Activated CD4-positive, alpha-beta T cell treated with anti-CD3 and anti-CD28 coated beads for 24 hours (primary cell): ENCODE results near the gene C3orf20.

ENCODE experiments used
- DNase-seq, 2 donors: peaks; one replicate each; pipeline ENCODE4 v3.0.0-alpha.2; 2020; ENCODE audit warnings: low read depth in 2 of 2

The C3orf20 gene

DNA sequence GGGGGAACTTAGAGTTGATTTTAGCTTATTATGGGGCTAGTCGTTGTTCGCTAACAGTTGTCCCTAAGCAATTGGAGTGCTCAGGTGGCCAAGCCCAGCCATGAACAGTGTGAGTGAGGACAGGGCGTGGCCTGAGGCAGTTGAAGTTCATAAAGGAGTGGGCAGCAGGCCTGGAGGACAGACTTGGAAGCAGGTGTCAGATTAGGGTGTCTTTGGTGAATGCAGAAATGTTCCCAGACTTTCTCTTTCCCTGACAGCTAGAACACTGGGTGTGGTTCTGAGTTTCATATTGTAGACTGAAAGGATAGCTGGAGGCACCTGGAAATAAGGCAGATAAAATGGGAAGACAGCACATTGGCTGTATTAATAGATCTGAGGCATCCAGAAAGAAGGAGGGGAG, 84.0 kb downstream of the C3orf20 start:
- DNase-seq = no peak

DNA sequence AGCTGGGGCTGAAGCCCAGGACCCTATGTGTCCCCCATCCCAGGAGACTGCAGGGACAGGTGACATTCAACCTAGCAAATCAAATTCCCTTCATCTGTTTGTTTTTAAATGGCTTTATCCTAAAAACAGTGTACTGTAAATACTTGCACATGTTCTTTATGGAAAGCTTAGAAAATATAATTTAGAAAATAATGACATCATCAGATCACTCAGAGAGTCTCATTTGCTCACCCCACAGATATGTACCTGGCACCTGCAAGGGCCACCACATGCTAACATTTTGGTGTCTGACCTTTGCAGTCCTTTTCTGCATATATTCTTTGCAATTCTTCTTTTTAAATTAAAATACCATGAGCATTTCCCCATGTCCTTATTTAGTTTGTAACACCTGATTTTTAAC, 85.2 kb downstream of the C3orf20 start:
- DNase-seq = no peak

DNA sequence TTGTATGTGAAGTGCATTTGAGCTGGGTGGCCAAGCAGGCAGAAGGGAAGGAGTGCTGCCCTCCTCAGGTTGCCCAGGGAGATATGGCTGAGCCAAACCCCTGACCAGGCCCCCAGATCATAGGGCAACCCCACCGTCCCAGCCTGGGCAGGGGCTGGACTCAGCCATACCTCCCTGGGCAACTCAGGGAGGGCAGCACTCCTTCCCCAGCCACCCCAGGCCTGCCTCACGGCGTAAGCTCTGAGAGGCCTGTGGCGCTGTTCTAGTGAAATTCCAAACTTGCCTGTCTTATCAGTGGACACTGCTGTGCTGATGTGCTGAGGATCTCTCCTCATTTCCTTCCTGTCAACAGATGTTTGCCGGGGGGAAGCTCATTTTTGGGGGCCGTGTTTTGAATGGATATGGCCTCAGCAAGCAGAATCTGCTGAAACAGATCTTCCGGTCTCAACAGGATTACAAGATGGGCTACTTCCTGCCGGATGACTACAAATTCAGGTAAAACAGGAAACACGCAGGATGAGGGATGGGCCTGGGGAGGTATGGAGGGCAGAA, 86.3 kb downstream of the C3orf20 start:
- DNase-seq = no peak

DNA sequence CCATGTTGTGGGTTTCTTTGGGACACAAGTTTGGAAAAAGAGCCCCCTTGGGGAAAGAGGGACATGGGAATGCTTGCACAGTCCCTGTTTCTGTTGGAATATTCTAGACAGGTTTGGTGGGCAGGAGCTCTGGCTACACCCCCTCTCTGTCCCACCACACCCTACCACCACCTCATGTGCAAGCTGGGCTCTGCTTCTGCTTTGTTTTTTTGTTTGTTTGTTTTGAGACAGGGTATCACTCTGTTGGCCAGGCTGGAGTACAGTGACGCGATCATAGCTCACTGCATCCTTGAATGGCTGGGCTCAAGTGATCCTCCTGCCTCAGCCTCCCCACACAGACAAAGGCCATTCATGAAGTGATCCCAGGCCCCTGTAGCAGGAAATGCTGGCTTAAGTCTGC, 86.9 kb downstream of the C3orf20 start:
- no peak for DNase-seq

DNA sequence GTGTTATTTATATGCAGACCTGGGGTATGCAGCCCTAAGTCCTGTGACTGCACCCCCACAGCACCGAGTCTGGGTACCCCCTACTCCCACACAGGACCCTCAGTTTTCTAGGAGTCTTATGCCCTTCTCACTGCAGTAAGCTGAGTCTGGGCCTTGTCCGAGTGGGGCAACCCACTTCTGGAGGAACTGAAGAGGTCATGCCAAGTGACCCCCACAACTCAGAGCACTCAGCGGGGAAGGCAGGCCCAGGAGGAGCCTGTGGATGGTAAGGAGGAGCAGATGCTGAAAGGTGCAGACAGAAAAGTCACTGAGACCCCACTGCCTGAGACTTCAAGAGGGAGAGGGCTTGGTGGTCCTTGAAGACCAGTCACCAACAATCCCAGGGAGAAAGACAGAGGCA, 87.8 kb downstream of the C3orf20 start:
- DNase-seq = no peak

DNA sequence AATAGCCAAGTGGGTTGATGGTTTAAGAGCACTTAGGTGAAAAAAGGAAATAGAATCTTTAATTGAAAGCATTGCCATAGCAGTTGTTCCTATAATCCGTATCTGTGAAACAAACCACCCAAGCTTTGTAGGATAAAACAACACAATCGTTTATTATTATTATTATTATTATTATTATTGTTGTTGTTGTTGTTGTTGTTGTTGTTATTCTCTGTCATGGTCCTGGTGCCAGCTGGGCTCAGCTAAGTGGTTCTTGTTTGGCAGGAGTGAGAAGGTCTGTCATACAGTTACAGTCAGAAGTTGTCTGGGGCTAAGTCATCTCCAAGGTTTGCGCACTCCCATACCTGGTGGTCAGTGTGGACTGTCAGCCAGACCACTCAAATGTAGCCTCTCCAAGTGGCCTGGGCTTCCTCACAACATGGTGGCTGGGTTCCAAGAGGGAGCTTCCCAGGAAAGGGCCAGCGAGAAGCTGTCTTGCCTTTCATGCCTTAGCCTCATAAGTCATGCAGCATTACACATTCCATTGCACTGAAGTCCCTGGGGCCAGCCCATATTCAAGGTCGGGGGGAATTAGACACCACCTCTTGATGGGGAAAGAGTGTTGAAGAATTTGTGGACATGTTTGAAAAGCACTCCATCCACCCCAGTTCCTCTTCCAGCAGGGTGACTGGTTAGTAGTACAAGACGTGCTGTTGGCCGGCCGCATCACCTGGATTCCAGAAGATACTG, 89.6 kb downstream of the C3orf20 start:
- no peak for DNase-seq

DNA sequence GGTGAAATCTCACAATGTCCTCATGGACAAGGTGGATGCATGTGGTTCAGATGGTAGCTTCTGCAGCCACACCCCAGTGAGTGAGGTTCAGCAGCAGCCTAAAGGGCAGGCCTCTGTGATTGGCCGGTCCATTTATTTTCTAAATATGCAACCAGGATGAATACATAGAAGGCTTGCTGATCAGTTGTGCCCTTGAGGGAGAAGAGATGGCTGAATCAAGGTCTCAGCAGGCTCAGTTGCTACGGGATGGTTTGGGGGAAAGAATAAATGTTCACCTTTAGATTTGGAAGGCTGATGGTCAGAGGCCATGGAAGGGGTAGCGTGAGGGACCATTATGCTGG, 90.1 kb downstream of the C3orf20 start:
- no peak for DNase-seq

DNA sequence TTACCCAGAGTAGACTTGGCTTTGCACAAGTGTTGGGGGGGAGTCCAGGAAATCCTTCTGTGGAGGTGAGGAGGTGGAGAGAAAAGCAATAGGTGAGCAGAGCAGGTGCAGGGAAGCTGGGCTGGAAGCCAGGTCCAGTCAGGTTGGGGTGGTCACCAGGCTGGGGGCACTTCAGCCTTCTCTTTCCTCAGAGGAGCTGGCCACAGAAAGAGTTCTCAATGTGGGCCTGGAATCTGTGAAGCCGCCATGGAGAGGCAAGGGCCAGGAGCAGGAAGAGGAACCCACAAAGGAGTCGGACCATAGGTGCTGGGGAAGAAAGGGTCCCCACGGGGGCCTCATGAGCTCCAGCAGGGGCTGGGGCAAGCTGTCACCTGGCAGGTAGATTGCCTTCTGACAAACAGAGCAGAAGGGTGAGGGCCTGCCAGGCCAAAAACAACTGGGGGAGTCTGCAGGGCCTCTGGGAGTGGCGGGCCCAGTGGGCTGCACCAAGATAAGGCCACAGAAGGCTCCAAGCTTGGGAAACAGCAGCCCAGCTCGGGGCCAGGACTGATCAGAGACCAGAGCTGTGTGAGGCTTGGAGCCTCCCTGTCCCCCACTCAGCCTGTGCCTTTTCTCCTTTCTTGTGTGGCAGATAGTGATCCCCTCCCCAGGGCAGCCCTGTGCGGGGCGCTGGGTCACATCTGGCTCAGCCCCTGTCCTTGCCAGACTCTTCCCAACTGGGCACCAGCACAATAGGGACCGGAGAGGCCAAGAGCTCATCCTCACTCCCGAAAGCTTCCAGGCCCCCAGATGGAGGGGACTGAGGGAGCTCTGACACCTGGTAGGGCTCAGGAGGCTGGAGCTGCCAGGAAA, 90.9 kb downstream of the C3orf20 start:
- no peak for DNase-seq

DNA sequence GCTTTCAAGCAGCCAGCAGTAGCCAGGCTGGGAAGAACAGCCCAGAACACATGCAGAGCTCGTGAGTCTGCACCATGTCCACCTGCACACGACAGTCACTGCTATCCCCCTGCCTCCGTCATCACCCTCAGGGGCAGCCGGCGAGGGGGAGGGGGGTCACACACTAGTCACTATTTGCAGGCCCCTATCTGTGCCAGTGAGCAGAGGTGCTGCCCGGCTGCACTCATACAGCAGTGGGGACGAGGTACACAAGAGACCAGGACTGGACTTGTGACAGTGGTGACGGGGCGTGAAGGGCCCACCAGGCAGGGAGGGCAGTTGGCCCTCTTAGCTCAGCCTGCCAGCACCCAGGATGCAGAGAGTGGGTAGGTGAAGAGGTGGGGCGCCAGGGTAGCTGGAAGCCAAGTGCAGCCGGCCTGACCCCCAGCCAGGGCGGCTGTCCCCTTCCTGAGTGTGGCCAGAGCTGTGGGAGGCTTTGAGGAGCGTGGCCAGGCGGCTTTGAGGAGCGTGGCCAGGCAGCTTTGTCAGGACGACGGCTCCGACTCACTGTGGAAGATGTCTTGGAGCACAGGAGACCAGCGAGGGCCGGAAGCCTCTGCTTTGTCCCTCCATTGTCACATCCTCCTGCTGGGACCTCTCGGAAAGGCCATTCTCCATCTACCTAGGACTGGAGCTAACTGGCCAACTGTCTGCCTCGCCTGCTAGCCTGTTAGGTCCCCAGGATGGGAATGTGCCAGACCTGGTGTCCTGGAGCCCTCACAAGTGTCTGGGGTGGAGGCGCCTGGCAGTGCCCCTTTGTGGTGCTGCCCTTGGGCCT, 91.7 kb downstream of the C3orf20 start:
- no peak for DNase-seq

DNA sequence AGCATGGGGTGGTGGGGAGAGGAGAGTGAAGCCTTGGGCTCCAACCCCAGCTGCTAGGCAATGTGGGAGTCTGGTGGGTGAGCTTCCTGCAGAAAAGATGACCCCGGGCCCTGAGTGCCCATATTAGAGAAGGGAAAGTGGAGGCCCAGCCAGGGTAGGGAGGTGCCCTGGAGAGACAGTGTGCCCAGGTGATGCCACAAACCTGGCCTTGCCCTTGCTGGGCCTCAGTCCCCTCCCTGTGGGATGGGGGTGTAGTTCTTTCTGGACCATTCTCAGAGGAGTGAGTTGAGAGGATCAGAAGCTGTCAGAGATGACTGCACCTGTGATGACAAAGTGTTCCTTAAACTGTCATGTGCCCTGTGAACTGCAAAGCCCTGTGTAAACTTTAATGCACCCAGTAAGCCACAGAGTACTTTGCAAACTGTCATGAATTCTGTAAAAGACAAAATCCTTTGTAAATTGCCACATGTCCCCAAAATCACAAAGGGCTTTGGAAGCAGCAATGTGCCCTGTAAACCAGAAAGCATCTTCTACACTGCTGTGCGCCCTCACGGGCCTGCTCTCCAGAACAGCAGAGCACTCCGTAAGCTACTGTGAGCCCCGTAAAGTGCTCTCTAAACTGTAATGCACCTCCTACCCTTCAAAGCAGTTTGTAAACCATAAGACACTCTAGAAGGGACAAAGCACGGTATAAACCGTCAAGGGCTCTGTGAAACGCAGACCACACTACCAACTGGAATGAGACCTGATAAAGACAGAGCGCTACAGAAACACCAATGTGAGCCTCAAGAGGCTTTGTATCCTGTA, 92.5 kb downstream of the C3orf20 start:
- no peak for DNase-seq

DNA sequence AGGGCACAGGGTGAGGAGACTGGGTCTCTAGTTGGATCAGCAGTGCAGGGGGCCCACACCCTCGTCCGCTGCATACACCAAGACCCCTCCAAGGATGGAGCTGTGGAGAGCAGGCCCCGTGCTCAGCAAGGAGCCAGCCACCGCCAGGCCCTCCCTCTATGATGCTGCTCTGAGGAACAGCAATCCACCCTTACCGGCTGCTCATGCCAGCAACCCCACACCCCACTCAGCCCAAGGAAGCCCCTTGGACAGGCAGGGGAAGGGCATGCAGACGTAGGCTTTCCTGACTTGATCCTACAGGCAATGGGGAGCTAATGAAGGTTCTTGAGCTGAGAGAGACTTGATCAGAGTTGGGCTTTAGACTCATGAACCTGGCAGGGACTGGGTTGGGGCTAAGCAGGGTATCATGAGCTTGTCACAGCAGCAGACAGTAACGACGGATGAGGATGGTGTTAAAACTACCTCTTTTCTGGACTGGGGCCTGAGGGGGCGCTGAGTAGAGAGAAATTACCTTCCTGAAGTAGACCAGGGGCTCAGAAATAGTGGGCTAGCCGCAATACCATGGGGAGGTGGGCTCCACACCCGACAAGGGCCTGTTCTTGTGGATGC, 93.3 kb downstream of the C3orf20 start:
- no peak for DNase-seq

DNA sequence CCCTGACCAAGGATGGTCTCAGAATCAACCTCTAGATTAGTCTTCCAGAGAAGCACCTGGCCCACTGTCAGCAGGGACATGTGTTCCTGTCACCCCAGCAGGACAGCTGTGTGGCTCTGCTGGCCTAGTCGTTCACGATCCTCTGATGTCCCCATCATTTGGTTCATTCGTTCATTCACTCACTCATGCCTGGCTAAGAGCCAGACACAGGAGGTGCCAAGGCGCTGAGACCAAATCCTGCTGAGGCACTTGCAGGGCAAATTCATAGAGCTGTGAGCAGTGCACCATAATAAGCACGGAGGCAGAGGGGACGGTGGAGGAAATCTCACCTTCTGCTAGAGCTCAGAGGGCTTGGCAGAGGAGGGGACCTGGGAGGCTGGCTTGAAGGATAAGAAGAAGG, 93.9 kb downstream of the C3orf20 start:
- no peak for DNase-seq

DNA sequence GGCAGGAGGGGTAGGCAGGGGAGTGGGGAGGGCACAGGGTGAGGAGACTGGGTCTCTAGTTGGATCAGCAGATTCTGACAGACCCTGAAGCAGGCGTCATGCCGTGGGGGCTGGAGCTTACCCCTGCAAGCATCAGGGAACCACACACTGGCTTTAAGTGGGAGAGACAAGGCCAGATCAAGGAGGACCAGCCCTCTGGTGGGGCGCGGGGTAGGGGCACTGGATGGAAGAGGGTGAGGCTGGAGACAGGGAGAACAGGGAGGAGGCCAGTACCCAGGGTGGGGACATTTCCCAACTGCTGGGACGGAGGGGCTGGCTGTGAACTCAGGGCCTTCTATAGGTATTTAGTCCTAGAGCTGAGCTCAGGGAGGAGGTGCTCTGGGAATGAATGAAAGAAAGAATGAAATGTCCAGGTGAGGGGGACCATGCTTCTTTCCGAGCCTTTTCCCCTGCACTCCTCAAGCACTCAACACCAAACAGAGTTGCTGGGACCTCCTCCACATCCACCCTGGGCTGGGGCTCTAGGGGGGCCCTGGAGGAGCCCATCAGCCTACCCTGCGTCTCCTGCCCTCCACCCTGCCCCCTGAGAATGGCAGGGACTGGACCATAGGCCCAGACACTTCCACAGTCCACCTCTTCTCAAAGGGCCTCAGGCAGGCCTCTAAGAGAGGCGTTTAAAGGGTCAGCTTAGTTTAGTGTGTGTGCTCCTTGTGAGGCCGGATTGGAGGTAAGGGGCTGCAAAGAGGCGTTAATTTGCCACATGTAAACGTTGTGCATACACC, 94.8 kb downstream of the C3orf20 start:
- no peak for DNase-seq

DNA sequence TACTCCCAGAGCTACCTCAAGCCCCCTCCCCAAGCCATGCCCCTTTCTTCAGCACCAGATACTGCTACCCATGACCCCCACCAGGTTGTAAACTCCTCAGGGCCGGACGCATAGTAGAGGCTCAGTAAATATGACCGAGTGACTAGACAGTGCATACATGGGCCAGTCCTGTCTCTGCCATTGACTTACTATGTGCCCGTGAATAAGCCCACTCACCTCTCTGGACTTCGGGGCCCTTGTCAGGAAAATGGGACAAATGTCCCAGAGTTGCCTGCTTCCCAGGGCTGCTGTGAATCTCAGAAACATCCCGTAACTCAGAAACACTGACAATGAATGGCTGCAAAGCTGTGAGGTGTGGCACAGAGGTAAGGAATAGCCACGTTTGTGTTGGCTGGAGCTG, 95.7 kb downstream of the C3orf20 start:
- DNase-seq = no peak

DNA sequence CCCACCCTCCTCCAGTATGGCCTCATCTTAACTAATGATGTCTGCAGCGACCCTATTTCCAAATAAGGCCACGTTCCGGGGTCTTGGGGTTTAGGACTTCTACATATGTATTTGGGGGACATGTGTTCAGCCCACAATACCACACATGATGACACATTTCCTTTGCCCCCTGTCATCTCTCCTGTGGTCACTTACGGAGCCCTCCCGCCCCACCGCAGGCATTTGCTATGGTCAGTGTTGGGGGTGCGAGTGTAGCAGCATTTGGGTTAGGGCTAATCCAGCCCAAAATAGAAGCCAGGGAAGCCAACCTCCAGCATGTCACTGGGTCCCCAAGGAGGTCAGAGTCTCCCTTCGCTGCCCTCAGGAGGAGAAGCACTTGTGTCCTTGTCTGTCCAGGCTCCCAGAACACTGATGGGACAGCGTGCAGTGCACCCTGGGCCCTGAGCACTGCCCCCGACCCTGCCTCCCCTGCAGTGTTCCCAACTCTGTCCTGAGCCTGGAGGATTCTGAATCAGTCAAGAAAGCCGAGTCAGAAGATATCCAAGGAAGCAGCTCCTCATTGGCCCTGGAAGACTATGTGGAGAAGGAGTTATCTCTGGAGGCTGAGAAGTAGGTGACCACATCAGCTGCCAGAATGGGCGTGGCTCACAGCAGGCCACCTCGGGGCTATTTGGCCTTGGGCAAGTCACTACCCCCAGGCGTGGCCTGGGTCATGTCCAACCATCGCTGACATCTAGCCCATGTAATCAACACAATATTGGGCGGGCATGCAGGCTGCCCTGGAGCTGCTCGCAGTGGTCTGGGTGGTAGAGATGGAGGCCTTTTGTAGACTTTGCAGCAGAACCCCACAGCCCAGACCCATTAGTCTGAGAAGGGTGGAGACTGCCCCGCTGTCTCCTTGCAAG, 96.9 kb downstream of the C3orf20 start:
- DNase-seq = no peak

DNA sequence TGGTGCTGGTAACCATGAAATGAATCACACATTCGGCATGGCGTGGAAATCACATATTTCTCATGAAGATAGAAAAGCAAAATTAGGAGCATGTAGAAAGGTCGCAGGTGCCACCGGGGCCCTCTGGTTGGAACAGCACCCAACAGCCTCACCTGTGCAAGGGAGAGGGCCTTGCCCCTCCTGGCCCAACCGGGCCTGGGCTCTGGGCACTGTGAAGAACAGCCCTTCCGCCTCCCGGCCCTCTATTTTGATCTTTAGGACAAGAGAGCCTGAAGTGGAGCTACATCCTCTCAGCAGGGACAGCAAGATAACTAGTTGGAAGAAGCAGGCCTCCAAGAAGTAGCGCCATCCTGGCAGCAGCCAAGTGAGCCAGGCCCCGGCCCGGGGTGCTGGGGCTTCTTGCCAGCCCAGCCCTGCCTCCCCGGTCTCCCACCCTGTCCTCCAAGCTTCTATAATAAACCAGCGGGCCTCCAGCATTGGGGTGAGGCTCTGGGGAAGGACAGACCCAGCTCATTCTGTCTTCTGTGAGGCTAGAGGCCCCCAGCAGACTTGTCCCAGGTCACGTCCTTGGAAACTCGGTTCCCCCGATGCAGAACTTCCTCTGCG, 97.7 kb downstream of the C3orf20 start:
- DNase-seq = no peak

DNA sequence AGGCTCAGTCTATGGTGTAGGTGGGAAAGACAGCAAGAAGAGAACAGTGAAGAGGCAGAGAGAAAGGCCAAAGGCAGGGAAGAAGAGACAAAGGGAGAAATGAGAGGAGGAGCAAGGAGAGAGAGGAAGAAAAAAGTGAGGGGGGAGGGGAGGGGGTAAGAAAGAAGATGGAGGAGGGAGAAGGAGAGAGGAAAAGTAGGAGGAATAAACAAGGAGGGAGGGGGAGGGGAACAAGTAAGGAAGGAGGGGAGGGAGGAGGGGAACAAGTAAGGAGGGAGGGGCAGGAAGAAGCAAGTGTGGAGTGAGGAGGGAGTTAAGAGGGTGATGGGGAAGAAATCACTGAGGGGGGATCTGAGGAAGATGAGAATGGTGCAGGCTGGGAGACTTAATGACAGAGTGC, 98.3 kb downstream of the C3orf20 start:
- DNase-seq = no peak

DNA sequence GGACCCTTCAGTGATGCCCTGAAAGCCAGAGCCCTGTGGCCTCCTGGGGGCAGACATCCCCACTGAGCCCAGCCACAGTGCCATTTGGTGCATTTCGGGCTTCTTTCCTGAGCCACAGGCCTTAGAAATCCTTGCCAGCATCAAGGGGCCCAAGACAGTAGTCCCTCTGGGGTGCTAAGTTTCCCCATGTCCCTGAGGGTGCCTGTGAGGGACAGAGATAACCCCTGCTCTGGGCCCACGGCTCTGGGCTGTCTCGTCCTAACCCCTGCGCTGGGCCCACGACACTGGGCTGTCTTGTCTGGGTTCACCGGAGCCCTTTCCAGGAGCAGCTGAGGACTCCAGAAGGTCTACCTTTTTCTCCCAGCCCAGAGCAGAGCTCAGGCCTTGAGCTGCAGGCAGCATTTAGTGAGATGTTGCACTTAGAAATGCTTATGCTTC, 98.8 kb downstream of the C3orf20 start:
- DNase-seq = no peak

DNA sequence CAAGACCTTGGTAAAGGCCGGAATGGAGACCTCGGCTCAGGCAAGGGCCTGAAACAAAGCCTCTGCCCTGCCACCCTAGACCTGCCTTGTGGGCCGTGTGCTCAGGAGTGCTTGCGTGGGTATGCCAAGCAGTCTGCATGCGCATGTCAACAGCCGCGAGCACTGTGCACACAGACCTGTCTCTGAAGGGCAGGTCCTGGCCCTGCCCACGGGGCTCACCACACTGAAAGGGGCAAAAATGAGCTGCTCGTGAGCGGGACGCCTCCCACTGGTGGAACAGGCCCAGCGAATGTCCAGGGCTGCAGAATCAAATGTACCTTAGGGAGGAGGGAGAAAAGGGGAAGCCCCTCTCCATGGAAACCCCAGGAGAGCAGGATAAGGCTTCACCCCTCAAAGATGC, 99.5 kb downstream of the C3orf20 start:
- DNase-seq = no peak
